MM.1S (cell line): ENCODE measurements around the gene FIS1.
"Not testable (repeated sequence)": the region's sequence is repeated elsewhere in the genome, so short reads cannot be mapped to it uniquely, and the experiment has no call there.

Experiments used
- DNase-seq: peaks from one replicate; pipeline ENCODE4 v3.0.0-alpha.2; 2015
- H2AFZ ChIP-seq: fragments of 300-600 bp; sonication (generic); 2 replicates; pipeline ENCODE4 v1.6.0; 2016; ENCODE audit warnings: antibody characterized with exemption, low read length
- H3F3A ChIP-seq: fragments of 300-600 bp; sonication (generic); 2 replicates; pipeline ENCODE4 v1.6.1; 2016; ENCODE audit warnings: mild to moderate bottlenecking, antibody characterized with exemption, low read length, moderate library complexity, mixed read lengths; ENCODE audit not compliant: insufficient read depth
- H3K27ac ChIP-seq: fragments of 300-600 bp; sonication (generic); 2 replicates; pipeline ENCODE4 v1.5.1; 2016; ENCODE audit warnings: mild to moderate bottlenecking, low read length
- H3K27me3 ChIP-seq: fragments of 300-600 bp; sonication (generic); replicated peaks from 2 replicates; pipeline ENCODE4 v1.6.0; 2016; ENCODE audit warnings: low read length; ENCODE audit not compliant: insufficient read depth
- H3K36me3 ChIP-seq: fragments of 300-600 bp; sonication (generic); replicated peaks from 2 replicates; pipeline ENCODE4 v1.6.1; 2016; ENCODE audit warnings: mild to moderate bottlenecking, low read length, mixed read lengths; ENCODE audit not compliant: insufficient read depth
- H3K4me1 ChIP-seq: fragments of 300-600 bp; sonication (generic); 2 replicates; pipeline ENCODE4 v1.6.1; 2016; ENCODE audit warnings: low read length, mixed read lengths
- H3K4me2 ChIP-seq: fragments of 300-600 bp; sonication (generic); 2 replicates; pipeline ENCODE4 v1.6.0; 2016; ENCODE audit warnings: low read depth, low read length
- H3K4me3 ChIP-seq: fragments of 300-600 bp; sonication (generic); 2 replicates; pipeline ENCODE4 v1.5.1; 2016; ENCODE audit warnings: low read length, mixed read lengths
- H3K79me2 ChIP-seq: fragments of 300-600 bp; sonication (generic); 2 replicates; pipeline ENCODE4 v1.6.1; 2016; ENCODE audit warnings: mixed run types, low read length, mixed read lengths
- H3K9ac ChIP-seq: fragments of 300-600 bp; sonication (generic); 2 replicates; pipeline ENCODE4 v1.6.1; 2016; ENCODE audit warnings: low read length, mixed read lengths
- H3K9me2 ChIP-seq: fragments of 300-600 bp; sonication (generic); replicated peaks from 2 replicates; pipeline ENCODE4 v1.6.1; 2016; ENCODE audit warnings: mild to moderate bottlenecking, low read length, mixed read lengths; ENCODE audit not compliant: insufficient read depth
- H3K9me3 ChIP-seq: fragments of 300-600 bp; sonication (generic); replicated peaks from 2 replicates; pipeline ENCODE4 v1.6.1; 2016; ENCODE audit warnings: mild to moderate bottlenecking, low read length, mixed read lengths; ENCODE audit not compliant: insufficient read depth
- H4K20me1 ChIP-seq: fragments of 300-600 bp; sonication (generic); 2 replicates; pipeline ENCODE4 v1.6.1; 2016; ENCODE audit warnings: mild to moderate bottlenecking, low read length, moderate library complexity, mixed read lengths; ENCODE audit not compliant: insufficient read depth
- CTCF ChIP-seq: fragments of 300-600 bp; sonication (generic); IDR thresholded peaks from 2 replicates; pipeline ENCODE4 v1.5.1; 2016; ENCODE audit warnings: antibody characterized with exemption, low read length, mixed read lengths
- EZH2 ChIP-seq: fragments of 300-600 bp; sonication (generic); optimal IDR thresholded peaks from 2 replicates; pipeline ENCODE3; 2017; ENCODE audit warnings: low read depth, mild to moderate bottlenecking, antibody characterized with exemption, low read length, mixed read lengths
- EZH2phosphoT487 ChIP-seq: fragments of 300-600 bp; sonication (generic); IDR thresholded peaks from 2 replicates; pipeline ENCODE4 v1.6.1; 2018; ENCODE audit warnings: antibody characterized with exemption, low read length

The FIS1 gene

GRCh38 chr7:101265622-101266516, 21.0 kb upstream of the FIS1 start:
- TF ChIP-seq EZH2 (no peak), EZH2phosphoT487 (no peak), CTCF (no peak)
- Histone ChIP-seq H3K79me2 (no peaks in the 10 kb centered on the region), H3K4me1 (no peaks in the 10 kb centered on the region), H3K27ac (no peak overlapping the region), H4K20me1 (no peaks in the 10 kb centered on the region), H3K9ac (no peak overlapping the region), H2AFZ (no peak overlapping the region), H3K4me2 (no peak overlapping the region), H3K9me3 (no peaks in the 10 kb centered on the region), H3K27me3 (peaks cover 89% of the 10 kb centered on the region), H3F3A (no peaks in the 10 kb centered on the region), H3K36me3 (no peaks in the 10 kb centered on the region), H3K4me3 (no peak overlapping the region), H3K9me2 (no peaks in the 10 kb centered on the region)
- DNase-seq: no peak

DNA sequence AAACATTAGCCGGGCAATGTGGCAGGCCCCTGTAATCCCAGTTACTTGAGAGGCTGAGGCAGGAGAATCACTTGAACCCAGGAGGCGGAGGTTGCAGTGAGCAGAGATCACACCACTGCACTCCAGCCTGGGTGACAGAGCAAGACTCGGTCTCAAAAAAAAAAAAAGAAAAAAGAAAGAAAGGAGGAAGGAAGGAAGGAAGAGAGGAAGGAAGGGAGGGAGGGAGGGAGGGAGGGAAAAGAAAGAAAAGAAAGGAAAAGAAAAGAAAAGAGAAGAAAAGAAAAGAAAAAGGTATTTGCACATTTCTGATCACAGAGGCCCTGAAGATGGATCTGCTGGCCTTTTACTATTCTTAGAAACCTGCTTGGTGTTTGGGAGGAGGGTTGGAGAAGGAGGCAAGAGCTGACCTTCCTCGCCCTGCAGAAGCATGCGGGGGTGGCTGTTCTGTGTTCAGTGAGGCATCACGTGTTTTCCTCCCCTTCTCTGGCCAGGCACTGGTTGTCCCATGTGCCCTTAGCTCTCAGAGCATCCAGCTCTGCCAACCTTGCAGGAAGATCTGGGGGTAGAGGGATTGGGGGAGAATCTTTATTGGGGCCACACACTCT, 19.3 kb upstream of the FIS1 start:
- not testable (repeated sequence) for H3K9ac ChIP-seq, H2AFZ ChIP-seq, H3F3A ChIP-seq, H3K4me2 ChIP-seq, H3K9me2 ChIP-seq, H3K9me3 ChIP-seq, H4K20me1 ChIP-seq, H3K79me2 ChIP-seq, H3K27ac ChIP-seq, DNase-seq, H3K4me3 ChIP-seq, H3K36me3 ChIP-seq, H3K4me1 ChIP-seq
- H3K27me3 ChIP-seq: peaks cover 82% of the 10 kb centered on the region

DNA sequence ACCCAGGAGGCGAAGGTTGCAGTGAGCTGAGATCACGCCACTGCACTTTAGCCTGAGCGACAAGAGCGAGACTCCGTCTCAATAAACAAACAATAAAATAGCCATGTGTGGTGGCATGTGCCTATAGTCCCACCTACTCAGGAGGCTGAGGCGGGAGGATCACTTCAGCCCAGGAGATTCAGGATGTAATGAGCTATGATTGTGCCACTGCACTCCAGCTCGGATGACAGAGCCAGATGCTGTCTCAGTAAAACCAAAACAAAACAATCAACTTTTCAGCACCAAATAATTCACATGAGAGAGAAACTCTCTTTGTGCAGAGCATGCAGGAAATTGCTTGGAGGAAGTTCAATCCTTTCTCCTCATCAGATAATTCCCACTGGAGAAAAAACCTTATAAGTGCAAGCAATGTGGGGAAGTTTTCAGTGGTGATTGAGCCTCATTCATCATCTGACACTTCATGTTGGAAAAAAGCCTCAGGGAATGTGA, 13.4 kb upstream of the FIS1 start:
- H3K4me1 ChIP-seq: no peaks in the 10 kb centered on the region
- H3K27ac ChIP-seq: no peak overlapping the region
- no peaks in the 10 kb centered on the region for H3K79me2 ChIP-seq
- H3K36me3 ChIP-seq: no peaks in the 10 kb centered on the region
- H3K4me2 ChIP-seq: no peak overlapping the region
- peaks cover 76% of the 10 kb centered on the region for H3K27me3 ChIP-seq
- no peaks in the 10 kb centered on the region for H3F3A ChIP-seq
- H3K9me2 ChIP-seq: no peaks in the 10 kb centered on the region
- DNase-seq: no peak
- H2AFZ ChIP-seq: no peak overlapping the region
- TF ChIP-seq EZH2 (no peak), EZH2phosphoT487 (no peak), CTCF (no peak)
- H3K9me3 ChIP-seq: no peaks in the 10 kb centered on the region
- no peak overlapping the region for H3K9ac ChIP-seq
- no peaks in the 10 kb centered on the region for H4K20me1 ChIP-seq
- no peak overlapping the region for H3K4me3 ChIP-seq

DNA sequence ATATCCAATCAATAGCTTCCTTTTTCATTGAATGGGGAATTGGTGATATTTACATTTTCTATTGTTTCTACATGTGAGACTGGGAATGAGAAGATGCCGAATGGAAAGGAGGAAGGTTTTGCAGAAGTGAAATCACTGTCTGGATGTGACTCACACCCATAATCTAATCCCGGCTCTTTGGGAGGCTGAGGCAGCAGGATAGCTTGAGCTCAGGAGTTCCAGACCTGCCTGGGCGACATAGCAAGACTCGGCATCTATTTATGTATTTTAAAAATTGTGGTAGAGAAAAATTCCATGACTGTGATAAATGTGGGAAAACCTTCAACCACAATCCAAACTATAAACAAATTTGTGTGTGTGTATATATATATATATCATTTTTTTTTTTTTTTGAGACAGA, 10.9 kb upstream of the FIS1 start:
- Histone ChIP-seq H4K20me1 (no peaks in the 10 kb centered on the region), H3K27me3 (peaks cover 54% of the 10 kb centered on the region), H3F3A (no peaks in the 10 kb centered on the region), H3K4me3 (no peak overlapping the region), H3K9ac (no peak overlapping the region), H2AFZ (no peak overlapping the region), H3K9me2 (no peaks in the 10 kb centered on the region), H3K36me3 (no peaks in the 10 kb centered on the region), H3K4me2 (no peak overlapping the region), H3K4me1 (no peaks in the 10 kb centered on the region), H3K27ac (no peak overlapping the region), H3K79me2 (peaks cover 13% of the 10 kb centered on the region), H3K9me3 (no peaks in the 10 kb centered on the region)
- no peak for TF ChIP-seq EZH2
- TF ChIP-seq EZH2phosphoT487: no peak
- no peak for TF ChIP-seq CTCF
- DNase-seq: no peak

DNA sequence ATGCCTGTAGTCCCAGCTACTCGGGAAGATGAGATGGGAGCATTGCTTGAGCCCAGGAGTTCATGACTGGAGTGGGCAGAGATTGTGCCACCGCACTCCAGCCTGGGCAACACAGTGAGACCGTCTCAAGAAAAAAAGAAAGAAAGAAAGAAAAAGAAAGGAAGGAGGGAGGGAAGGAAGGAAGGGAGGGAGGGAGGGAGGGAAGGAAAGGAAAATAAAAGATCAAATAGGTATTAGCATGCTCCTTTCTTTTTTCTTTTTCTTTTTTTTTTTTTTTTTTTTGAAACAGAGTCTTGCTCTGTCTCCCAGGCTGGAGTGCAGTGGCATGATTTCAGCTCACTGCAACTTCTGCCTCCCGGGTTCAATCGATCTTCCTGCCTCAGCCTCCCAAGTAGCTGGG, 8.3 kb upstream of the FIS1 start:
- H4K20me1 ChIP-seq, H3K9me2 ChIP-seq, H3K4me2 ChIP-seq, H3K9ac ChIP-seq, H3K9me3 ChIP-seq, H3K27ac ChIP-seq, DNase-seq, H3K4me1 ChIP-seq, H3K36me3 ChIP-seq, H2AFZ ChIP-seq, H3K4me3 ChIP-seq, H3F3A ChIP-seq: not testable (repeated sequence)
- Histone ChIP-seq H3K79me2 (peaks cover 33% of the 10 kb centered on the region), H3K27me3 (peaks cover 36% of the 10 kb centered on the region)
